ENCODE results near the gene TTC34.

DNA sequence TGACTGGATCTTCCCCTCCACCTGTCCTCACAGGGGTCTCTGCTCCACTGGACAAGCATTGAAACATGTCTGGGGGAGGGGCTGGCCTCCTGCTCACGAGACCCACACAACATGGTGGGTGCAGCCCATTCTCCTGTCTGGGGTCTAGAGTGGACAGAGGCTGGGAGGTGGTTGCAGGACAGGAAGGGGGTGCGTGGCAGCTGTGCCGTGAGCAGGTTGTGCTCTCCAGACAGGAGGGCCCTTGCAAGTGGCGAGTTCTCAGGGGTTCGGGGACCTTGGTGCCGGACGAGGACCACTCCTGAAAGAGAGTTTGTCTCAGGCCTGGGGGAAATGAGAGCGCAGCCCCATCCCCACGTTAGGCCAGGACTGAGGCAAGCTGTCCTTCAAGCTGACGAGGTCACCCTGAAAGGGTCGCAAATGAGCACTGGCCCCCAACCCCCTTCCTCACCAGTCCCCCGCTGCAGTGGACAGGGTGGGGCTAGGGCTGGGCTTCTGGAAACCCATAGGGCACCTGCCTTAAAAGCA lies 21.2 kb upstream of the TTC34 start:
- TF ChIP-seq, protein P1, sequence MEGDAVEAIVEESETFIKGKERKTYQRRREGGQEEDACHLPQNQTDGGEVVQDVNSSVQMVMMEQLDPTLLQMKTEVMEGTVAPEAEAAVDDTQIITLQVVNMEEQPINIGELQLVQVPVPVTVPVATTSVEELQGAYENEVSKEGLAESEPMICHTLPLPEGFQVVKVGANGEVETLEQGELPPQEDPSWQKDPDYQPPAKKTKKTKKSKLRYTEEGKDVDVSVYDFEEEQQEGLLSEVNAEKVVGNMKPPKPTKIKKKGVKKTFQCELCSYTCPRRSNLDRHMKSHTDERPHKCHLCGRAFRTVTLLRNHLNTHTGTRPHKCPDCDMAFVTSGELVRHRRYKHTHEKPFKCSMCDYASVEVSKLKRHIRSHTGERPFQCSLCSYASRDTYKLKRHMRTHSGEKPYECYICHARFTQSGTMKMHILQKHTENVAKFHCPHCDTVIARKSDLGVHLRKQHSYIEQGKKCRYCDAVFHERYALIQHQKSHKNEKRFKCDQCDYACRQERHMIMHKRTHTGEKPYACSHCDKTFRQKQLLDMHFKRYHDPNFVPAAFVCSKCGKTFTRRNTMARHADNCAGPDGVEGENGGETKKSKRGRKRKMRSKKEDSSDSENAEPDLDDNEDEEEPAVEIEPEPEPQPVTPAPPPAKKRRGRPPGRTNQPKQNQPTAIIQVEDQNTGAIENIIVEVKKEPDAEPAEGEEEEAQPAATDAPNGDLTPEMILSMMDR (conservative IDR thresholded peaks at IDR 0.05; ENCODE audit: low read depth in 2 of 2) = no peak
- TF ChIP-seq, protein P2, sequence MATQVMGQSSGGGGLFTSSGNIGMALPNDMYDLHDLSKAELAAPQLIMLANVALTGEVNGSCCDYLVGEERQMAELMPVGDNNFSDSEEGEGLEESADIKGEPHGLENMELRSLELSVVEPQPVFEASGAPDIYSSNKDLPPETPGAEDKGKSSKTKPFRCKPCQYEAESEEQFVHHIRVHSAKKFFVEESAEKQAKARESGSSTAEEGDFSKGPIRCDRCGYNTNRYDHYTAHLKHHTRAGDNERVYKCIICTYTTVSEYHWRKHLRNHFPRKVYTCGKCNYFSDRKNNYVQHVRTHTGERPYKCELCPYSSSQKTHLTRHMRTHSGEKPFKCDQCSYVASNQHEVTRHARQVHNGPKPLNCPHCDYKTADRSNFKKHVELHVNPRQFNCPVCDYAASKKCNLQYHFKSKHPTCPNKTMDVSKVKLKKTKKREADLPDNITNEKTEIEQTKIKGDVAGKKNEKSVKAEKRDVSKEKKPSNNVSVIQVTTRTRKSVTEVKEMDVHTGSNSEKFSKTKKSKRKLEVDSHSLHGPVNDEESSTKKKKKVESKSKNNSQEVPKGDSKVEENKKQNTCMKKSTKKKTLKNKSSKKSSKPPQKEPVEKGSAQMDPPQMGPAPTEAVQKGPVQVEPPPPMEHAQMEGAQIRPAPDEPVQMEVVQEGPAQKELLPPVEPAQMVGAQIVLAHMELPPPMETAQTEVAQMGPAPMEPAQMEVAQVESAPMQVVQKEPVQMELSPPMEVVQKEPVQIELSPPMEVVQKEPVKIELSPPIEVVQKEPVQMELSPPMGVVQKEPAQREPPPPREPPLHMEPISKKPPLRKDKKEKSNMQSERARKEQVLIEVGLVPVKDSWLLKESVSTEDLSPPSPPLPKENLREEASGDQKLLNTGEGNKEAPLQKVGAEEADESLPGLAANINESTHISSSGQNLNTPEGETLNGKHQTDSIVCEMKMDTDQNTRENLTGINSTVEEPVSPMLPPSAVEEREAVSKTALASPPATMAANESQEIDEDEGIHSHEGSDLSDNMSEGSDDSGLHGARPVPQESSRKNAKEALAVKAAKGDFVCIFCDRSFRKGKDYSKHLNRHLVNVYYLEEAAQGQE (IDR thresholded peaks at IDR 0.05; ENCODE audit: unreplicated experiment) = no peak
- no peak for TF ChIP-seq EZH2 (IDR thresholded peaks at IDR 0.05; ENCODE audit: low read depth, unreplicated experiment)
- no peak for TF ChIP-seq POLR2AphosphoS5 (IDR thresholded peaks at IDR 0.05; ENCODE audit: low read depth)
- no peak for TF ChIP-seq EZH2phosphoT487 (IDR thresholded peaks at IDR 0.05; ENCODE audit: unreplicated experiment)
- TF ChIP-seq, protein P3, sequence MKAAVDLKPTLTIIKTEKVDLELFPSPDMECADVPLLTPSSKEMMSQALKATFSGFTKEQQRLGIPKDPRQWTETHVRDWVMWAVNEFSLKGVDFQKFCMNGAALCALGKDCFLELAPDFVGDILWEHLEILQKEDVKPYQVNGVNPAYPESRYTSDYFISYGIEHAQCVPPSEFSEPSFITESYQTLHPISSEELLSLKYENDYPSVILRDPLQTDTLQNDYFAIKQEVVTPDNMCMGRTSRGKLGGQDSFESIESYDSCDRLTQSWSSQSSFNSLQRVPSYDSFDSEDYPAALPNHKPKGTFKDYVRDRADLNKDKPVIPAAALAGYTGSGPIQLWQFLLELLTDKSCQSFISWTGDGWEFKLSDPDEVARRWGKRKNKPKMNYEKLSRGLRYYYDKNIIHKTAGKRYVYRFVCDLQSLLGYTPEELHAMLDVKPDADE (IDR thresholded peaks at IDR 0.05) = no peak
- TF ChIP-seq JUNB (IDR thresholded peaks at IDR 0.05; ENCODE audit: unreplicated experiment) = no peak
- no peak for TF ChIP-seq CREB1 (CRISPR knock-in tag; IDR thresholded peaks at IDR 0.05; ENCODE audit: low read depth)
- TF ChIP-seq ZNF331 (CRISPR knock-in tag; IDR thresholded peaks at IDR 0.05; ENCODE audit: low read depth) = no peak
